ENCODE measurements around the gene CAMK1D. TPM values are rescaled to one million over a fixed set of nuclear protein-coding genes. Genes with fewer than 3 reads are reported as not detected.

Gene CAMK1D
- total RNA-seq, 1 donor from 2014 or later = 16.5 TPM

DNA sequence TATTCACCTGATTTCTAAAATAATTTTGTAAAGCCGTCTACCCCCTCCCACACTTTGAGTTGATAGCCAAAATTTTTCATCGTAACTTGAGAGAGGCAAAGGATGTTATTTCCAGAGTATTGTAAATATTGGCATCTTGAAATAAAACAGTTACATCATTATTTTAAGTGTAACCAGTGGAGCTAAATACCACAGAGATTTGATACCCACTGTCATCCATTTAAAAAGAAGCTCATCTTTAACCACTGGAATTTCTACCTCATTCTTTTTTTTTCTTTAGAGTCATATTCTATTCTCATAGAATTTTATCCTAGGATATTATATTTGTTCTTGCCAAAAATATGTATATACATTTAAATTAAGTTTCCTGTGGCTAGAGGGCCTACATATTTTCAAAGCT is 48.6 kb downstream of the CAMK1D start:
- DNase-seq (ENCODE audit: low spot score) = no peak

GRCh38 chr10:12400266-12400931 is 51.1 kb downstream of the CAMK1D start:
- DNase-seq (ENCODE audit: low spot score) = no peak

DNA sequence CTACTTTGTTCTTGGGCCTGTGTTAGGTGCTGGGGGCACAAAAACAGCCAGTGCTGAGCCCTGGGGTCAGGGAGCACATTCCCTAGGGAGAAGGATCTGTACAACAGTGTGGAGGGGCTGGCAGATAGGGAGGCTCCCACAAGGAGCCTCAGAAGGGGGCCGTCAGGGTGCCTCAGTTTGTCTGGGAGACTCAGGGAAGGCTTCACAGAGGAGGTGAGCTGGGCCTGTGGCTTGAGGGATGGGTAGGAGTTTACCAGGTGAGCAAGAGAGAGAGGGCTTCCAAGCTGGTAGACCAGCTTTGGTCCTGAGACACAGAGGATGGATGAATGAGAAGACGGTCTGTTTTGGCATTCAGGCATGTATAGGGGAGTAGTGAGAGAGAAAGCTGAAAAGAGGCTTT is 52.1 kb downstream of the CAMK1D start:
- peak; percentile 65 for DNase-seq (ENCODE audit: low spot score)

- DNase-seq (ENCODE audit: low spot score) = peak; percentile 59
Observed at GRCh38 chr10:12403119-12403518, 53.8 kb downstream of the CAMK1D start.

- peak; percentile 16 for DNase-seq (ENCODE audit: low spot score)
Observed at GRCh38 chr10:12405342-12406320, 56.3 kb downstream of the CAMK1D start.

GRCh38 chr10:12406764-12407400 is 57.5 kb downstream of the CAMK1D start:
- DNase-seq (ENCODE audit: low spot score) = peak; percentile 11

DNA sequence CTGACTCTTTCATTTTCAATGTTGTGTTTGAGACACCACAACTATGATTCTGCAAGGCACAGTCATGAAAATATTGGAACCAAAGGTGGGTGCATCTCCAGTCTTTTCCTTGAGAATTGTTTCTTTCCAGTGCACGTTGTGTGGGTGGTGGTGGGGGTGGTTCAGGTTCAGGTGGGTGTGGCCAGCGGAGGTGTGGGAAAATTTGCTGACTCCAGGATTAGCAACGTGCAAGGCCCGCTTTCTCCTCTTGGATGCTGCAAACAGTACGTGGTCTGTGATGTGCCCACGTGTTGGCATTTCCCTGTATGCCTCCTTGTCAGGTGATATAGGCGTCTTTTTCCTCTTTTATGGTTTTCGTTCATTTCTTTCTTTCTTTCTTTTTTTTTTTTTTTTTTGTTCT is 59.1 kb downstream of the CAMK1D start:
- DNase-seq (ENCODE audit: low spot score) = peak; percentile 79

DNA sequence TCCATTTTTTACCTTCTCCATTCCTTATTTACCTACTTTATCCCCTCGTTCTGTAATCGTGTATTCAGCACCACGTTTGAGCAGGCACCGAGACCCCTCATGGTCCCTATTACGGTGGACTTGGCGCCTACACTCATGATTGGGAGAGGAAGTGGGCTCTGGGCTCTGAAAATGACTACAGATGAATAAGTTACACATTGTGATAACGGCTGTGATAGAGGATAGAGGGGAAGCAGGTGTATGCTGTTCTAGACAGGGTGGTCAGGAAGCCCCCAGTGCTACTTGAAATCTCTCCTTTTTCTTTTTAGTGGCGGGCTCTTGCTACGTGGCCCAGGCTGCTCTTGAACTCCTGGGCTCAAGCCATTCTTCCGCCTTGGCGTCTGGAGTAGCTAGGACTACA is 59.8 kb downstream of the CAMK1D start:
- no peak for DNase-seq (ENCODE audit: low spot score)

DNA sequence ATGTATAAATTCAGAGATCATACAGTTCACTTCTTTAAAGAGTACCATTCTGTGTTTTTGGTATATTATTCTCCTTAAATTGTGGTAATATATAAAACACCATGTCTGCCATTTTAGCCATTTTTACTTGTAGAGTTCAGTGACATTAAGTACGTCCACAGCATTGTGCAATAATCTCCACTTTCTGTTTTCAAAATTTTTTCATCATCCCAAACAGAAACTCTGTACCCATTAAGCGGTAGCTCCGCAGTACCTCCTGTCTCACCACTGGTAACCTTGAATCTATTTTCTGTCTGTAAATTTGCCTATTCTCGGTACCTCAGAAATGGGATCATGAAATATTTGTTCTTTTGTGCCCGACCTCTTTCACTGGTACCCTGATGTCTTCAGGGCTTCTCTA is 60.3 kb downstream of the CAMK1D start:
- DNase-seq (ENCODE audit: low spot score) = no peak

DNA sequence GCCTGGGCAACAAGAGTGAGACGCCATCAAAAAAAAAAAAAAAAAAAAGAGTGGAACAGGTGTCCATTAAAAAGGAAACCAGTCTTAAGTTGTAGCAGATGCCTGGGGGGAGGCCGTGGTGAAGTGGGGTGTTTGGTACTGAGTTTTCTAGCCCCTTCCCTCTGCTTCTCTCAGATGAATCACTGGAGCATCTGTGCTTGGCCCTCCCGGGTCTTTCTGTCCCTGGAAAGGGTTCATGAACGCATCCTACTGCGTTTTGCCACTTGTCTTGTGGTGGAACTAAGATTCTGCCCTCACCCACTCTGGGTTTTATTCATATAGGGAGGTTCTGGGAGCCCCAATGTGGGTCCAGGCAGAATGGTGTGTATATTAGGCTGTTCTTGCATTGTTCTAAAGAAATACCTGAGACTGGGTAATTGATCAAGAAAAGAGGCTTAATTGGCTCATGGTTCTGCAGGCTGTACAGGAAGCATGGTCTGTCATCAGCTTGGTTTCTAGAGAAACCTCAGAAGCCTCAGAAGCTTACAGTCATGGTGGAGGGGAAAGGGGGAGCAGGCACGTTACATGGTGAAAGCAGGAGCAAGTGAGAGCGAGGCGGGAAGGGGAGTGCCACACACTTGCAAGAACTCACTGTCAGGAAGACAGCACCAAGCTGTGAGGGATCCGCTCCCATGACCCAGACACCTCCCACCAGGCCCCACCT is 63.5 kb downstream of the CAMK1D start:
- DNase-seq (ENCODE audit: low spot score) = no peak

DNA sequence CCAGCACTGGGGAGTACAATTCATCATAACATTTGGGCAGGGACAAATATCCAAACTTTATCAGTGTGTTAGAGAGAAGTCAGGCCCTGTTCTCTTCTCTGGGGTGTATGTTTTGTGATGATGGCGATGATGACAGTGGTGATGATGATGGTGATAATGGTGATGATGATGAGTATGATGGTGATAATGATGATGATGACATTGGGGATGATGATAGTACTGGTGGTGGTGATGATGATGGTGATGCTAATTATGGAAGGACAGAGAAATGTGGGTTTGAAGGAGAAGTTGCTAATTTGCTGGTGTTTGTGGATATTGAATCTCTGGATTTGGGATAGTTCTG is 64.0 kb downstream of the CAMK1D start:
- no peak for DNase-seq (ENCODE audit: low spot score)

DNA sequence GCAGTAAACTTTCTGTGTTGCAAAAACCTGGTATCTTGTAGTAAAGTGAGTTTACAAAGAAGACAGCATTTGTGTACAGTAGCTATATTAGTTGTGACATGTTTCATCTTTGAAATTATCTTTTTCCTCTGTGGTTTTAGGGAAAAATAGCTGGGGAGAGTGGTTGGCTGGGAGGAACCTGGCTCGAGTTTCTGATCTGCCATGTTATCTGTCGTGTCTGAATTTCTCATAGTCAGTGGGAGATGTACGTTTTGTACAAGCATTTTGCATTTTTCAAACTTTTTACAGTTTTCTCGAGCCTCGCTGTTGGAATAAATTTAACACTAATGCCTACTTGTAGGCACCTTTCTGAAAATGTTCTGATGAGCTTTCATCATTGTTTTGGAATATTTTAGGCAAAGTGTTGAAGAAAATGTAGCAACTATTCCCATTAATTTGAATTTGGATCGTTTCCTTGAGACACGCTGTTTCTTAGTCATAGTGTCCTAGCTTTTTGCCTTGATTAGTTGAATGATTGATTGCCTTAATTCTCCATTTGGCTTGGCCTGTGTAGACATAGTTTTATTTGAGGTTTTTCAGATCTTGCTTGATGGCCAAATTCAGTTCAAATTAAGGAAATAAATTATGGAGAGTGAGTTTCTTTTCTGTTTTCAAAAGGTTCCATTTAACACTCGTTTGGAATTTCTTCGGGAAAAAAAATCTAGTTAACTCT is 65.1 kb downstream of the CAMK1D start:
- peak; percentile 11 for DNase-seq (ENCODE audit: low spot score)

- no peak for DNase-seq (ENCODE audit: low spot score)
Observed at GRCh38 chr10:12416344-12417050, 67.2 kb downstream of the CAMK1D start.

DNA sequence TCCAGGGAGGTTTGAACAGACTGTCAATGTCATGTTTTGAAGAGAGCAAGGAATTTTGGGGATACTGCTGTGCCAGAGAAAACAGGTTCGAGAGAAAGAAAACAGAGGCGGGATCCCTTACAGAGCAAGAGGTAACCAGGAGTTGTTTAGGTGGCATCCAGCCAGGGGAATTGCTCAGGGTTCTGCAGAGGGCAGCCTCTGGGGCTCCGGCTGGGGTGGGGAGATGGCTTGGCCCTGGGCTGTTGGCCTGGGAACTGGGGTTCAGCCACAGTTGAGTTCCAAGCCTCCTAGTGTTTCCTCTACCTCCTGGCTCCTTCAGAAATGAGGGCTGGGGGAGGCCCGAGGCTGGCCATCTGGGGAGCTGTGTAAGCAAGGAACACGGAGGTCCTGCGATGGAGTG is 68.0 kb downstream of the CAMK1D start:
- no peak for DNase-seq (ENCODE audit: low spot score)

DNA sequence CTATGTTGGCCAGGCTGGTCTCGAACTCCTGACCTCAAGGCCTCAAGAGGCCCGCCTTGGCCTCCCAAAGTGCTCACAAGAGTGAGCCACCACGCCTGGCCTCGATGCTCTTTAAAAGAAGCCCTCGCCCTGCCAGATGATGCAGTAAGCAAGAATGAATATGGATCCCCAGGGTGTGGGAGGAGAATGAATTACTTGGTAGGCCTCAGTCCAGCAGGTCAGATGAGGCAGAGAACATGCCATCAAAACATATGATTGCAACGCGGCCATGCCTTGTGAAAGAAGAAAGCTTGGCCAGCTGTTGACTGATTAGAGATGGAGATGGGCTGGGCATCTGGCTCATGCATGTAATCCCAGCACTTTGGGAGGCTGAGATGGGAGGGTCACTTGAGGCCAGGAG is 68.7 kb downstream of the CAMK1D start:
- no peak for DNase-seq (ENCODE audit: low spot score)

DNA sequence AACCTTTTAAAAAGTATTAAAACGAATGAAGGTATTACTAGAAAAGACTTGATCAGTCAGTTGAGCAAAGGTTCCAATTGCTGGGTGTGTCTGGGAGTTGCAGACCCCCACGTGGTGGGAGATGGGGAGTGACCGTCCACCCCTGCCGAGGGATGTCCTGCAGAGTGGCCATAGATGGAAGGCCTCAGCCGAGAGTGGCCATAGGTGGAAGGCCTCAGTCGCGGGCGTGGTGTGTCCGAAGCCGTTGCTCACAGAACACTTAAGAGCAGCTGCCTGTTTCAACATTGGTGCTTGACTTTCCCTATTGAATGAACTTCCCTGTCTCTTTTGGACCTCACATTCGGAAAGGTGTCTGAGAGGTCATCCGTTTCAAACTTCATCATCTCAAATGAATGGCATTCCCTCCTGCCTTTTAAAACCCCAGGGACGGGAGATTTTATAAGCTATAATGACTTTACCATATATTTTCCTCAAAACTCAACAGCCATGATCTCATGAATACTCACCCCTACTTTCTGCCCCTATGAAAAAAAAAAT is 69.4 kb downstream of the CAMK1D start:
- DNase-seq (ENCODE audit: low spot score) = no peak

GRCh38 chr10:12419262-12419847 is 70.0 kb downstream of the CAMK1D start:
- no peak for DNase-seq (ENCODE audit: low spot score)

GRCh38 chr10:12420530-12421120 is 71.3 kb downstream of the CAMK1D start:
- peak; percentile 59 for DNase-seq (ENCODE audit: low spot score)

DNA sequence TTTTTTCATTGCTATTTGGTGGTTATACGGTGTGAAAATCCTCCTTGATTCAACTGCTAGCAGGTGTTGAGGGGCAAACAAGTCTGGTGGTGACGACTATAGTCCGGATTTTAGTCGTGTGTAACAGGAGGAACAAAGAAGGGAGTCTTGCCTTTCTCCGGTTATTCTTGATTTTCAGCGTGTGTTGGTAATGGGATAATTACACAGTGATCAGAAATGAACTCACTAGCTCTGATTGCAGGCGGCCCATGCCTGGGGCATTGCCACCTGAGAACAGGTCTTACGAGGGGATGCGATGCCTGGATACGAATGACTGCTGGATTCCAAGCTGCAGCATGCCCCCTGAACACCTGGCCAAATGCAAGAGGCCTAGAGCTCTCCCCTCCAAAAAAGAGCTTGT is 72.8 kb downstream of the CAMK1D start:
- DNase-seq (ENCODE audit: low spot score) = no peak
